HG02943 (cell line): ENCODE data around the gene NLRC3.

Experiments used
- ATAC-seq: cut with Tn5 transposase; IDR thresholded peaks from one replicate; pipeline ENCODE4 v1.9.1; 2021; ENCODE audit warnings: mild to moderate bottlenecking, low read depth, moderate library complexity; ENCODE audit not compliant: unreplicated experiment

Gene NLRC3

GRCh38 chr16:3599121-3599520, 21.9 kb upstream of the NLRC3 start:
- no peak for ATAC-seq

- ATAC-seq = no peak
These were observed 21.0 kb upstream of the NLRC3 start for GRCh38 chr16:3598236-3598635.

GRCh38 chr16:3597676-3598075, 20.5 kb upstream of the NLRC3 start:
- ATAC-seq = no peak

- ATAC-seq = no peak
These were observed 20.0 kb upstream of the NLRC3 start for GRCh38 chr16:3597226-3597625.

GRCh38 chr16:3596101-3596861, 19.1 kb upstream of the NLRC3 start:
- no peak for ATAC-seq

GRCh38 chr16:3595521-3596021, 18.4 kb upstream of the NLRC3 start:
- no peak for ATAC-seq

- no peak for ATAC-seq
These were observed 17.9 kb upstream of the NLRC3 start for GRCh38 chr16:3595110-3595486.

- ATAC-seq = no peak
These were observed 17.3 kb upstream of the NLRC3 start for GRCh38 chr16:3594316-3595109.

DNA sequence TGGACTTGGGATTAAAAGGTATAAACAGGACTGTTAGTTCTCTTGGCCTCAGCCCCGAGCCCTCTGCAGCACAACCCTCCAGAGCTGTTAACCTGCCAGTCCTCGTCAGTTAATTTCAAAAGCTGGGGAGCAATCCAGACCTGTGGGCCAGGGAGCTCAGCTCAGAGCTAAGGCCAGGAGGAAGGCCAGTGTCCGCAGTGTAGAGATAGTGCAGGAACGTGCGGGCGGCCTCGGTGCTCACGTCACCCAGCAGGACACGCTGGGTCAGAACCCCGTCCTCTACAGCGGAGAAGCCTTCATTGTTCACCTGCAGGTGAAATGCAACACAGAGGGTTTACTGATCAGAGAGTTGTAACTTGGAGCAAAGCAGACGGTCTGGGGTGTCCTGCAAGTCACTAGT, 15.4 kb upstream of the NLRC3 start:
- no peak for ATAC-seq

DNA sequence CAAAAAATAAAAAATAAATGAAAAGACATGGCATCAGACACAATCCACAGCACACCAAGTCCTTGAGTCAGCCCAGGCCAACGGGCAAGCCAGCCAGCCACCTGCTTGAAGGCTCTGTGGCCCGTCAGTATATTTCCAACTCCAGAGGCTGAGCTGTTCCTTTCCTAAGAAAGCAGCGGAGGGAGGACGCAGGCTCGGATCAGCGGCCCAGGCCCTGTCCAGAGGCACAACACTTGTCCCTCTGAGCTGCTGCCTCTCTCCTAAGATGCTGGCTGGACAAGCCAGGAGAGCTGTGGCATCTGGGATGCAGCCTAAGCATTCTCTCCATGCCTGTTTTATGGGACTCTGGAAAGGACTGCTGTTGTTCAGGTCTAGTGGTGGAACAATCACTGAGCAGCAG, 14.8 kb upstream of the NLRC3 start:
- ATAC-seq = no peak

DNA sequence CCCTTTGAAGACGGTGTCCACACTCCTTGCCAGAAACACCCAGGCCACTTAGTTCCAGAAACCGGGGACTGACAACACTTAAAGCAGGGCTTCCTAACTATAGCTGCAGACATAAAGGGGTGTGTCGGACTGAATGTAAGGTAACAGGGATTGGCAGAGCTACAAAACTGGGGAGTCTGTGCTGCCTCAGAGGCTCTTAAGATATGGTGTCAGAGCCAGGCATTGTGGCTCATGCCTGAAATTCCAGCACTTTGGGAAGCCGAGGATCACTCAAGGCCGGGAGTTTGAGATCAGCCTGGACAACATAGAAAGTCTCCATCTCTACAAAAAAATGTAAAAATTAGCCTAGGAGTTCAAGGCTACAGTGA, 14.2 kb upstream of the NLRC3 start:
- ATAC-seq = no peak

- no peak for ATAC-seq
These were observed 13.7 kb upstream of the NLRC3 start for GRCh38 chr16:3590736-3591435.

GRCh38 chr16:3589991-3590701, 12.9 kb upstream of the NLRC3 start:
- ATAC-seq = no peak

GRCh38 chr16:3589441-3589921, 12.3 kb upstream of the NLRC3 start:
- no peak for ATAC-seq

- ATAC-seq = no peak
These were observed 11.8 kb upstream of the NLRC3 start for GRCh38 chr16:3589001-3589400.

- ATAC-seq = no peak
These were observed 10.4 kb upstream of the NLRC3 start for GRCh38 chr16:3587547-3588110.

- ATAC-seq = no peak
These were observed 7.2 kb upstream of the NLRC3 start for GRCh38 chr16:3584412-3584811.

DNA sequence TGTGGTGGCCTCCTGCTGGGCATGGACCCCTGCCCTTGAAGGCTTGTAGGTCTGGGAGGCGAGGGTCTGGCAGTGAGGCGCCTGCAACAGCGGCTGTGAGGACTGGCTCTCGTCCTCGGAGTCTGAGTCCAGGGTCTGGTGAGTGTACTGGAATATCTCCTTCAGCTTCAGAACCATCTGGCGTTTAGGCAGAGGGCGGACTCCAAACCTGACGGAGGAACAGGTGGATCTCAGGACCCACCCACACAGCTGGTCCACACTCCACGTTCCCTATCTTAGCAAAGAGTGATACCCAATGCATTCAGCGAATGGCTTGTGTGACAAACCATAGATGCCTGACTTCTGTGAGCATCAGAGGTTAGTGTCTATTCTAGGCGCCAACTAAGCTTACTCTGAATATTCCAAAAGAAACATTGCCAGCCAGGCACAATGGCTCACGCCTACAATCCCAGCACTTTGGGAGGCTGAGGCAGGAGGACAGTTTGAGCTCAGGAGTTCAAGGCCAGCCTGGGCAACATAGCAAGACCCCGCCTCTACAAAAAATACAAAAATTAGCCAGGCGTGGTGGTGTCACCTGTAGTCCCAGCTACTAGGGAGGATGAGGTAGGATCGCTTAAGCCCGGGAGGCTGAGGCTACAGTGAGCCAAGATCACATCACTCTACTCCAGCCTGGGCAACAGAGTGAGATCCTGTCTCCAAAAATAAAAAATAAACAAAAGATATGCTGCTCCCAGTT, 6.3 kb upstream of the NLRC3 start:
- no peak for ATAC-seq
